A204.1 (cell line): ENCODE measurements around the gene SUPT7L.
A peak's percentile ranks its signal among the peaks of the same experiment; 100 is the strongest.
"Not testable (repeated sequence)": the region's sequence is repeated elsewhere in the genome, so short reads cannot be mapped to it uniquely, and the experiment has no call there.

Experiments
- FAIRE-seq: peaks from 2 replicates; lab custom pipeline; 2012; peaks lifted over from hg19 to GRCh38; lab: Jason Lieb, UNC

Gene SUPT7L

DNA sequence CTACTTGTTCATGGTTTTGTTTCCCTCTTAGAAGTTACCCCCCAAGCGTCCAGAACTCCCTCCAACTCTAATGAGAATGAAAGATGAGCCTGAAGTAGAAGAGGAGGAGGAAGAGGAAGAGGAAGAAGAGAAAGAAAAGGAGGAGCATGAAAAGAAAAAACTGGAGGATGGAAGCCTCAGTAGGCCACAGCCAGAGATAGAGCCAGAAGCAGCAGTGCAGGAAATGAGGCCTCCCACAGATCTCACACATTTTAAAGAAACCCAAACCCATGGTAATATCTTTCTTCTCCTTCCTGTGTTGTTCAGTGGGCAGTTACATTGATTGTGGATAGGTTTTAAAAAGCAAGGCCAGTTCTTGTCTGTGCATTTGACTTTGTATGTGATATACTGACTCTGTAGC is 21.6 kb upstream of the SUPT7L start:
- not testable (repeated sequence) for FAIRE-seq

DNA sequence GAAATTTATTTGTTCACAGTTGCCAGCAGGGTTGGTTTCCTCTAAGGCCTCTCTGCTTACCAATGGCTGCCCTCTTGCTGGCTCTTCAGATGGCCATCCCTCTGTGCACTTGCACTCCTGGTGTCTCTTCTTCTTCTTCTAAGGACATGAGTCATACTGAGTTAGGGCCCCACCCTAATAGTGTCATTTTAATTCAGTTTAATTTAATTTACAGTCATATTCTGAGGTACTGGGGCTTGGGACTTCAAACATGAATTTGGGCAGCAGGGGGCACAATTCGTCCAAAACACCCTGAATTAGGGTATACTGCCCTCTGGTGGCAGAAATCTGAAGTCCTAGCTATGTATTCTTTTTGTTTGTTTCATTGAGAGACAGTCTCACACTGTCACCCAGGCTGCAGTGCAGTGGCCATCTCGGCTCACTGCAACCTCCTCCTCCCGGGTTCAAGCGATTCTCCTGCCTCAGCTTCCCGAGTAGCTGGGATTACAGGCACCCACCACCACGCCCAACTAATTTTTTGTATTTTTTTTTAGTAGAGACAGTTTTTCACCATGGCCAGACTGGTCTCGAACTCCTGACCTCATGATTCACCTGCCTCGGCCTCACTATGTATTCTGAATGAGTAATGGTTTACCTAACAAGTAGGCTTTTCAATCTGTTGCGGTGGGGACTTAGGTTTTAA is 20.1 kb upstream of the SUPT7L start:
- peak; percentile 72 for FAIRE-seq

DNA sequence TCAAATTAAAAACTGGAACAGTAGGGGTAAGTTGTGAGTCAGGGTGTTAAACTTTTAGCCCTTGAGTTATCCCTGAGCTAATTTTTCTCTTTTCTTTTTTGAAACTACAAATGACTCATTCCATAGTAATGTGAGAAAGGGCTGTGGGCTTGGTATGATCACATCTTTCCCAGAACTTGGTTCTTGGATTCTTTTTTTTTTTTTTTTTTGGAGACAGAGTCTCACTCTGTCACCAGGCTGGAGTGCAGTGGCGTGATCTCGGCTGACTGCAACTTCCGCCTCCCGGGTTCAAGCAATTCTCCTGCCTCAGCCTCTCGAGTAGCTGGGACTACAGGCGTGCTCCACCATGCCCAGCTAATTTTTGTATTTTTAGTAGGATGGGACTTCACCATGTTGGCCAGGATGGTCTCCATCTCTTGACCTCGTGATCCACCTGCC is 18.9 kb upstream of the SUPT7L start:
- not testable (repeated sequence) for FAIRE-seq

DNA sequence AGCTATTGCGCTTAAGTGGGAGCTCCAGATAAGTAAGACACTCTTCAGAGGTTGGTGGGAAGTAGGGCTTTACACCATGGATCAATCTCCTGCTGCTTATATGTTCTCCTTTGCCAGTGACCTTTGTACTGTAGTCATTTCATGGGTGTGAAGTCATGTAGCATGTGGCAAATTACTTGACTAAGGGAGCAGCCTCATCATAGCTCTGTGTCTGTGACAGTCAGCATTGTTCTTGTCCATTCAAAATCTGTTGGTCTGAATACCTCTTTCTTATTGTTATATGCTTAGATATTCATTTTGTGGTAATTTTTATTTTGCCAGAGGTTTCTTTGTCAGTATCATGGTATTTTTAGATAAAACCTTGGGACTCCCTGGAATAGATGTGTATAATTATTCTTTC is 18.4 kb upstream of the SUPT7L start:
- FAIRE-seq, result no peak

DNA sequence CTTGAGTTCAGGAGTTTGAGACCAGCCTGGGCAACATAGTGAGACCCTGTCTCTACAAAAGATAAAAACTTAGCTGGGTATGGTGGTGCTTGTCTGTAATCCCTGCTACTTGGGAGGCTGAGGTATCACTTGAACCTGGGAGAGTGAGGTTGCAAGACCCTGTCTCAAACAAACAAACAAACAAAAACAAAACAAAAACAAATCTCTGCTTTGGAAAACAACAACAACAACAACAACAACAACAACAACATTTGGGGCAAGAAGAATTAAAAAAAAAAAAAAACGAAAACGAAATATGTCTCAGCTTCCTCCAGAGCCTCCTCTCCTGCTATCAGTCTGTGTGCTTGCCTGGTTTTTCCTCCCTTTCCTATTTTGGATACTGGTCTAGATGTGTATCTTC is 17.2 kb upstream of the SUPT7L start:
- no peak for FAIRE-seq

DNA sequence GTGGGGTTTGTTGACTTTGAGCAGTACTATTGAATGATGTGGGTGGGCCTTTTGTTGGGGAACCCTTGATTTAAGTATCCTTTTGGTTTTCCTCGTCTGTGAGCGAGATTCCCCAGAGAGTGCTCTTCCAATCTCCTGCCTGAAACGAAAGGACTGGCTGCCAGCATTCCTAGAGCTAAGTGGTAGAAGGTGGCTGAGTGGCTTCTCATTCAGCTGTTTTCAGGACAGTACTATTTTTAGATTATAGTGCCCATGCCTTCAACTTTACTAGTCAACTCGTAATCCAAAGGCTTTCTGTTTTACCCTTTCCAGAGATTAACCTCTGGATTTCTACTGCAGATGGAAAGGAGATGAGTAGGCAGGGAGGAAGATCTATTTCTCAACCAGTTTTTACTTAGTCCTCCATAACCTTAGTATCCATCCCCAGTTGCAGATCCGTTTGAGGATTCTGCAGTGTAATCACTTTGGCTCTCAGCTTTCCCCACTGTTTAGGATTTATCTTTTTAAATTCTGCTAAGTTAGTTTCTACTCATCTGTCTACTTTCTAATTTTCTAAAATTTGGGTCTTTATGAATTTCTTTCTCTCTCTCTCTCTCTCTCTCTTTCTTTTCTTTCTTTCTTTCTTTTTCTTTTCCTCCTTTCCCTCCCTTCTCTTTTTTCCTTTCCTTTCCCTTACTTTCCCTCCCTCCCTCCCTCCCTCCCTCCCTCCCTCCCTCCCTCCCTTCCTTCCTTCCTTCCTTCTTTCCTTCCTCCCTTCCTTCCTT is 9.5 kb upstream of the SUPT7L start:
- no peak for FAIRE-seq

DNA sequence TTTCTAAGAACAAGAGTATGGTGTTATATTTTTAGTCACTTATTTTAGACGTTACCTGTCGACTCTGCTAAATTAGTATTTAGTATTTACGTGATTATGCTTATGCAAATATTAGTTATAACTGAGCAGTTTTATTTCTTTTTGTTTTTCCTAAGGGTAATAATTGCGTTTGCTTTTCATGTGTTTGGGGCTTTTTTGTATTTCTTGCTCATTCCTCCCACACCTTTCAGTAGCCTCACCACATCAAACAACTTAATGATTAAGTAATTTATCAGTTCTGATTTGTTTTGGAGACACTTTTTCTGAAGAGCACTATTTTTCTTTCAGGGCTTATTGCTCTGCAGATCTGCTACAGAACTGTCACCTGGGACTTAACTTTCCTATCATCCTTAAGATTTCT is 7.8 kb upstream of the SUPT7L start:
- no peak for FAIRE-seq

DNA sequence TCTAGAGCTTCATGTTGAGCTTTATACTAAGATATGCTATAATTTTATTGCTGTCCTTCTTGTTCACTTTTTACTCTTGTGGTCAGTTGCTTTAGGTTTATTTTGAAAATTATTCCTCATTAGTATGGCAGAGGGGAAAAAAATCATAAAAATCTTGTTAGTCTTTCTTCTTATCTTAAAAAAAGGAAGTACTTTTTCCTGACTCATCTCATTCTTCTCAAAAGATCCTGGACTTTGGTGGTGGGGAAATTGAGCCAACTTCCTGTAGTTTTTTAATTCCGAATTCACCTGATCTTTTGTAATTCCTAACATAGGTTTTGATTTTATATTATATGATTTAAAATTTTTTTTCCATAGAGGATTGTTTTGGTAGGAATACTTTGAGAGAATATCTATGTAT is 4.0 kb upstream of the SUPT7L start:
- FAIRE-seq, result no peak

DNA sequence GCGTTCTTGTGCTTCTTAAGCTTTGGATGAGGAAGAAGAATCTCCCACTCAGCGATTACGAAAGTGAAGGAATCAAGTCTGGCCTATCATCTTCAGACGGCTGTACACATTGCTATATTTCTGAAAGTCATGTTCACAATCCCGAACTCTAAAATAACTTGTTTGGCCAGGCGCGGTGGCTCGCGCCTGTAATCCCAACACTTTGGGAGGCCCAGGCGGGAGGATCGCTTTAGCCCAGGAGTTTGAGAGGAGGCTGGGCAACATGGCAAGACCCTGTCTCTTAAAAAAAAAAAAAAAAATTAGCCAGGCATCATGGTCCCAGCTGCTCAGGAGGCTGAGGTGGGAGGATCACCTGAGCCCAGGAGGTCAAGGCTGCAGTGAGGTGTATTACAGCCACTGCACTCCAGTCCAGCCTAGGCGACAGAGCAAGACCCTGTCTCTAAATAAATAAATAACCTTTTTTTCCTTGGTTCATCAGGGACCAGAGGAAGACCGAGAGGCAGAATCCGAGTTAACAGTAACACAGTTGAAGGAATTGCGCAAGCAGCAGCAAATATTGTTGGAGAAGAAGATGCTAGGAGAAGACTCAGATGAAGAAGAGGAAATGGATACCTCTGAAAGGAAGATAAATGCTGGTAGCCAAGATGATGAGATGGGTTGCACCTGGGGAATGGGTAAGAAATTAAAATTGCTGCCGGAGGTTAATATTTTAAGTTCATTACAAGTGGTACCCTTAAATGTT is 1.4 kb upstream of the SUPT7L start:
- FAIRE-seq, result no peak

DNA sequence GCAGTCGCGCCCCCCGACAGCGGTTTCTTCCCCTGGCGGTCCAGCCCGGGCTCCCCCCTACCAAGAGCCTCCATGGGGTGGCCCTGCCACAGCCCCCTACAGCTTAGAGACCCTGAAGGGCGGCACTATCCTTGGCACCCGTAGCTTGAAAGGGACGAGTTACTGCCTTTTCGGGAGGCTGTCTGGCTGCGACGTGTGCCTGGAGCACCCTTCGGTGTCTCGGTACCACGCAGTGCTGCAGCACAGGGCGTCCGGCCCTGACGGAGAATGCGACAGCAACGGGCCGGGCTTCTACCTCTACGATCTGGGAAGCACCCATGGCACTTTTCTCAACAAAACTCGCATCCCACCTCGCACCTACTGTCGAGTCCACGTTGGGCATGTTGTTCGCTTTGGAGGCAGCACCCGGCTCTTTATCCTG is 750 bp upstream of the SUPT7L start:
- FAIRE-seq, result no peak

DNA sequence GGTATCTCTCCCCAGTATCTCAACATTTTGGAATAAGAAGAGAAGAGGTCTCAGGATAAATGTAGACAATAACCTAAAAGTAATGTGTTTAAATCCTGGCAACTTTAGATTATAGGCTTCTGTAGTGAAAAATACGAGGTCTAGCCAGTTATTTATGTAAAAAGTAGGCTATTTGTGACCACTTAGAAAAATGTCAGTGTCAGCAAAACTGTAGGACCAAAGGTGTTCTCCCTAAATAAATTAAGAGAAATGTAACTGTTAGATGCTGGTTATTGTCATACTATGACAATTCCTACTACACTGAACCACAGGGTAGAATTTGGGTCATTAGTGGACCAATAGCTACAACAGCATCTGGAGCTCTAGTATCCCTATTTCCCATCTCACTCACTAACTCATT is 2.0 kb downstream of the SUPT7L start:
- no peak for FAIRE-seq

DNA sequence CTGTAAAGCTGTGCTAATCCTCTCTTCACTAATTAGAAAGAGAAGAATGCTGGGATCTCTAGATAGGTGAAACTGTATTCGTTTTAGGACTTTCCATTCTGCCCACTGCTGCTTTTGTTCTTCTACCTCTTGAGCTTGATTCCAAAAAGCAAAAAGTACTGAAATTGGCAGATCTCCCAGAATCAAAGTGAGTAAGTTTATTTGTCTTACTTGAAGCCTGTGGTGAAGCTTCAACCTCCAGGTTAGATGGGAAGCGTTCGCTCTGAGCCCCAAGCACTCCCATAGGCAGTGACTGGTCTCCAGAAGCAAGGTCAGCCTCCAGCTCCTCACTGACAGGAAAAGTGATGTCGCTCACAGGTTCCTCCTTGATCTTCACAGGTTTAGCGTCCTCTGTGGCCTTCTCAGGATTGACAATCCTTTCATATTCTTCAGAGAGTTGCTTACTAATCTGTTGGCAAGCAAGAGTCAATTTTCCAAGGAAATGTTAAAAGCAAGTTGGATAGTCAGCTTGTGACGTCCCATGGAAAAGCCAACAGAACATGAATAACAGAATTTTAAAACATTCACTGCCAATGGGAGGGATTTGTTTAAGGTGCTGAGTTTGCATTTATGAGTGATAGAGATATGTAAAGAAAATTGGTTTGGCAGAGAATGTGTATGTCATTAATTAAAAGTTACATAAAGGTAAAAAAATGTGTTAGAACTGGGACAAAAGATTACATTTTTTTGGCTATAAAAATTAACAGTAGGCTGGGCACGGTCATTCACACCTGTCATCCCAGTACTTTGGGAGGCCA is 8.1 kb downstream of the SUPT7L start:
- FAIRE-seq, result no peak

DNA sequence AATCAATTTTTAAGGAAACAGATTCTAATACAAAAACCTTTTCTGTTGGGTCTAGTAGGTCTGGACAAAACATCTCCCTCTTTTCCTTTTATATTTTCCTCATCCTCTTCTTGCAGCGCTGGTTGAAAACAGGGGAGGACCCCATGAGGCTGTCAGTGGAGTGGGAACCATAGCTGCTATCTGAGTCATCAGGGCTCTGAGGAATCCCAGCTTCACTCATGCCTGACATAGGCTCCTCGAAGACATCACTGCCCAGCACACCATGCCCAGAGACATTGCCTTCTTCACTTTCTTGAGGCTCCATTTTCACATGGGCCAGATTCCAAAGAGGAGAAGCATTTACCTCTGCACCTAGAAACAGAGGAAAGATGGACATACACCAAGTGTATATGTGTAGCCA is 10.0 kb downstream of the SUPT7L start:
- no peak for FAIRE-seq

DNA sequence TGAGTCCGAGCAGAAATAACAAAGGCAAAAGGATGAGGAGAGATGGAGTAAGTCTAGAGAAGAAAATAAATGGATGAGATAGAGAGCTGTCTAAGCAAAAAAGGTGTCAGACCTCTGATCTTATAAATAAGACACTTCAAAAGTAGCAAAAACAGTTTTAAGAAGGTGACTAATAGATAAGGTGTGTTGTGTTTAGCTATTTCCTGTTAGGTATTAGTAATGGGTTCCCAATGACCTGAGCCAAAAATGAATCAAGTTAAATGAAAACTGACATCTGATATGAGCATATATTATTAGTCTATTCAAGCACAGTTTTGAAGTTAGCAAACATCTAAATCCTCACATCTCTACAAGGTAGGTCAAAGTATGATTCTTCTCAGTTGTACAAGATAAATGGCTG is 10.6 kb downstream of the SUPT7L start:
- FAIRE-seq, result no peak

DNA sequence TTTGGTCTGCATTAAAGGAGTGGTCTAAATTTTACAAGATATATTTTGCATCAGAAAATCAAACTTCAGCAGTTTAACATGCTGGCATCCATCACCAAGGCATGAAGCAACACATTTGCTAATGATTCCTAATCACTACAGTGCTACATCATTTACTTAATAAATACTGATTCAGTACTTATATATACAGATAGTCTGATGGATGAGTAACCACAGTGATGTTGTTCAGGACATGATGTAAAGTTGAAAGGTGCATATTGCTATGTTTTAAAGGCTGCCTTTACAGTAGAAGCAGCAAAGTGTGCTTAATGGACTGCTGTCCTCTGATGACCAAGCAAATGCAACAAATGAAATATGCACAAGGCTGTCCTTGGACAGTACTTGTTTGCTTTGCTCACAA is 11.1 kb downstream of the SUPT7L start:
- no peak for FAIRE-seq

DNA sequence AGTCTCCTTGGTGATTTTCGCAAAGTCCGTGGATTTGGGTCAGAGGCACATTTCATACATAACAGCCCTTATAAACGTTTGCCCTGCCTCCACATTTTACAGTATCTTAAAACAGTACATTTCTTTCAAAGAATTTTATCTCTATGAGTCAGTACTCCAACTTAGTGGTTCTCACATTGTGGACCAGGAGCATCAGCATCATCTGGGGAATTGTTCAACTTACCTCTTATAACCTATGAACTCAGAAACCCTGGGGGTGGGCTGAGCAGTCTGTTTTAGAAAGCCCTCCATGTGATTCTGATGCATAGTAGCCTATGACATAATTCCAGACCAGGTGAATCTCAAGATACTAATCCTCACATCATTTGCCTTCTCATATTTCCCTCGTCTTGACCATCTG is 12.4 kb downstream of the SUPT7L start:
- FAIRE-seq, result no peak

DNA sequence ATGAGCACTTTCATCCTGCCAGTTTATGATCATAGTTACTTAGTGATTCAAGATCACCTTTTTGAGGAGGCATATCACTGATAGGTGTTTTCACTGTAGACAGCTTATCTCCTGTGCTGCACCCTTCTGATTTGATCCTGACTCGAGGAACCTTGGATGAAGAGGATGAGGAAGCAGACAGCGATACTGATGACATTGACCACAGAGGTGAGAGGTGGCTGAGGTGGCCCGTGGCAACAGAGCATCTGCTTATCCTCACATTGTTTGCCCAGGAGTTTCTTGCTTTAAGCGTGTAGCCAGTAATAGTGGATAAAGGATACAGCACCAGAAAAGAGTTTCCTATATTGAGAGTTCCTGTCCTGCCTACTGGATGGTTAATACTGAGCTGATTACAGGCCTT is 15.7 kb downstream of the SUPT7L start:
- FAIRE-seq, result no peak

DNA sequence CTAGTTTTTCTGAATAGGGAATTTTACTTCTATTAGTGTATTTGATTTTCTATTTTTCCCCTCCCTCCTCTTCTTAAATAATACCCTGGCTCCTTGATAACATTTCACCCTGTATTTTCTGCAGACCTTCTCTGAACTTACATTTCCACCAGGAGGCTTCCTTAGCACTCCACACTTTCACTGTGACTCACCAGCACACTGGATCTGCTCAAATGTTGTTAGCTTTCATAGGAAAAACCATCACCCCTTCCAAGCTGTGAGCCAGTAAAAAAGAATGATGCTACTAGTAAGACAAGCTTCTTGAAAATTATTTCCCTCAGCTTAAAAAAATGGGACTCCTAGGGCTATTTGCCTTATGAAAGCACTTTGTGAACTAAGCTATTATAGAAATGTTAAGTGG is 16.1 kb downstream of the SUPT7L start:
- no peak for FAIRE-seq

DNA sequence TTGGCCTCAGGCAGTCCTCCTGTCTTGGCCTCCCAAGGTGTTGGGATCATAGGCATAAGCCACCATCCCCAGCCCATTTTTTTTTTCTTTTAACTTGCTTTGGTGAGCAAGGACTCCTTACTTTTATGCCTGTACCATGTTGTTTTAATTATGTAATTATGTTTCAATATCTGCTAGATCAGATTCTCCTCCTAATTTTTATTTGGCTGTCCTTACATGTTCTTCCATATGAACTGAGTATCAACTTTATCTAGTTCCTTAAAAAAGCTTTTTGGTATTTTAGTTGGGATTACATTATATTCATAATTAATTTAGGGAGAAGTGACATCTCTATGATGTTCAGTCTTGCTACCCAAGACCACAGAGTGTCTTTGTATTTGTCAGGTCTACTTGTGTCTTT is 18.2 kb downstream of the SUPT7L start:
- FAIRE-seq, result no peak

DNA sequence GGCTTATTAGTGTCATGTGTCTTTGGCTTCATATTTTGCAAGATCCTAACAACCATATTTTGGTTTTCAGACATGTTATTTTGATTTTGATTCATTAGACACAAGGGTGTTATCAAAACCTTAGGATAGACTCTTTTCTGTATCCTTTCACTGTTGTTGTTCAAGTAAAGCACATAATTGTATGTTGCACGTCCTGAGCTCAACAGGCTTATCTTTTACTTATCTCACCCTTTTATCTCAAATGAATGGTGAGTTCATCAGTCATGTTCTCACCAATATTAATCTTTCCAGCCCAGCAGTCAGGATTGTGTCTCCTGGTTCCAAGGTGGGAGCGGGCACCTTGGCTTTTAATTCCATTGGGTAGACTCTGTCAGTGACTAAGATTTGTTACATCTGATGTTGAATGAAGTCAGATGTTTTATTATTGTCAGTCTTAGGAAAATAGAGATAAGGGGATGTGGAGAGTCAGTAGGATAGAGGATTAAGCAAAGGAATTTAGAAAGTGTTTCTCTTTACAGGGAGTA is 22.6 kb downstream of the SUPT7L start:
- FAIRE-seq, result no peak

DNA sequence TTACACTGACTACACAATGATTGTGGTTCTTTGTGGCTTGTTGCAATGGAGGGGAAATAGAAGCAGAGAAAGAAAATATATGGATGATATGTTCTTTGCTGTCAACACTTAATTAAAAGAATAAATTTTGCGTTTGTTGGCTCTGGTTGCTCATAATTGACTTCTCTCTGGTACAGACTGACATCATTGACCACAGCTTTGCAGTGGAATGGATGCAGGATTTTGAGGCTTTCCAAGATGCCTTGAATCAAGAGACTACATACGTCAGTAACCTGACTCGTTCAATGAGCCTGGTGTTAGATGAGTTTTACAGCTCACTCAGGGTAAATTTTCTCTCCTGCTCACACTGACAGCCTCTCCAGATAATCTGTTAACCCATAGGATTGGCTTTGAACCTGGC is 24.7 kb downstream of the SUPT7L start:
- no peak for FAIRE-seq

DNA sequence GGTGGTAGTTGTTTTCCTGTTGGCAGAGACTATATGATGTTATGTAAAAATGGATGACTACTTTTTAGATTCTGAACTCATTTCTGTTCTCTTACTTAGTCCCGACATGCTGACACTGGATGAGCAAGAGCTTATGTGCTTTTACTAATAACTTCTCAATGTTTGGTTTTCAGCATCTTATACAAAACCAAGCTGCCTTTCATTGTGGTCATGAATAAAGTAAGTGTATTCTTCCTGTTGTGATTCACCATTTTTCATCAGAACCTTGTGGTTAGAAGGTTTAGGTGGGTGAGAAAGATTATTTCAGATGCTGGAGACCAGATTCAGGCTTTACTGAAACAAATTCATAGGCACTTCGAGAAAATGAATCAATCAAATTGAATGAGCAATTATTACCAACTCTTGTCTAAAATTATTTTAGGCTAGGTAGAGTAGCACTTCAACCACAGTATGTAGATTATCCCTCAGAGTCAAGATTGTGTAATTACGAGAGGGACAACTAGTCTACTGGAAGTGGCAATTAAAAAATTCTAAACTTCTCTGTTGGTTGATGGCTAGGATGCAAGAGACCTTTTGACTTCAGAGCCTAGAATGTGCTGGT is 25.3 kb downstream of the SUPT7L start:
- no peak for FAIRE-seq
